Chondrocyte (in vitro differentiated cells): ENCODE results near the gene PXMP2. TPM values are rescaled to one million over a fixed set of nuclear protein-coding genes. Genes with fewer than 3 reads are reported as not detected.

ENCODE experiments used
- DNase-seq: peaks from one replicate; pipeline ENCODE4 v3.0.0; 2021; ENCODE audit warnings: mixed read lengths, low spot score
- H3K27ac Mint-ChIP-seq: one replicate; pipeline ENCODE4 v1.8.0; 2021; ENCODE audit warnings: mild to moderate bottlenecking, moderate library complexity, mixed read lengths; ENCODE audit not compliant: unreplicated experiment
- H3K27me3 Mint-ChIP-seq: 2 replicates; pipeline ENCODE4 v1.8.0; 2021; ENCODE audit warnings: low read depth, mixed read lengths
- H3K36me3 Mint-ChIP-seq: 2 replicates; pipeline ENCODE4 v1.8.0; 2021; ENCODE audit warnings: low read depth, mixed read lengths
- H3K4me1 Mint-ChIP-seq: 2 replicates; pipeline ENCODE4 v1.8.0; 2021; ENCODE audit warnings: low read depth, mild to moderate bottlenecking, mixed read lengths
- H3K4me3 Mint-ChIP-seq: one replicate; pipeline ENCODE4 v1.8.0; 2021; ENCODE audit warnings: mild to moderate bottlenecking, moderate library complexity, mixed read lengths; ENCODE audit not compliant: unreplicated experiment
- H3K9me3 Mint-ChIP-seq: 2 replicates; pipeline ENCODE4 v1.8.0; 2021; ENCODE audit warnings: low read depth, mixed read lengths
- CTCF ChIP-seq: fragments of 200-600 bp; sonication (generic); IDR thresholded peaks from 2 replicates; pipeline ENCODE4 v1.5.0; 2021; ENCODE audit warnings: antibody characterized with exemption, mild to moderate bottlenecking, moderate library complexity
- total RNA-seq: library from RNA; stranded (reverse); gene quantifications from 3 replicates; pipeline ENCODE4 v1.2.1, GENCODE V29; 2021

PXMP2 gene
- total RNA-seq, 1 donor from 2014 or later, result 19.0 TPM

GRCh38 chr12:132661972-132662371 is 25.4 kb upstream of the PXMP2 start:
- peaks cover 59% of the 10 kb centered on the region for H3K36me3 Mint-ChIP-seq
- DNase-seq, result peak; percentile 43
- H3K27me3 Mint-ChIP-seq, result no peaks in the 10 kb centered on the region
- no peak for TF ChIP-seq CTCF
- no peaks in the 10 kb centered on the region for H3K9me3 Mint-ChIP-seq
- H3K4me1 Mint-ChIP-seq, result no peaks in the 10 kb centered on the region
- no peak overlapping the region for H3K27ac Mint-ChIP-seq
- H3K4me3 Mint-ChIP-seq, result no peak overlapping the region

DNA sequence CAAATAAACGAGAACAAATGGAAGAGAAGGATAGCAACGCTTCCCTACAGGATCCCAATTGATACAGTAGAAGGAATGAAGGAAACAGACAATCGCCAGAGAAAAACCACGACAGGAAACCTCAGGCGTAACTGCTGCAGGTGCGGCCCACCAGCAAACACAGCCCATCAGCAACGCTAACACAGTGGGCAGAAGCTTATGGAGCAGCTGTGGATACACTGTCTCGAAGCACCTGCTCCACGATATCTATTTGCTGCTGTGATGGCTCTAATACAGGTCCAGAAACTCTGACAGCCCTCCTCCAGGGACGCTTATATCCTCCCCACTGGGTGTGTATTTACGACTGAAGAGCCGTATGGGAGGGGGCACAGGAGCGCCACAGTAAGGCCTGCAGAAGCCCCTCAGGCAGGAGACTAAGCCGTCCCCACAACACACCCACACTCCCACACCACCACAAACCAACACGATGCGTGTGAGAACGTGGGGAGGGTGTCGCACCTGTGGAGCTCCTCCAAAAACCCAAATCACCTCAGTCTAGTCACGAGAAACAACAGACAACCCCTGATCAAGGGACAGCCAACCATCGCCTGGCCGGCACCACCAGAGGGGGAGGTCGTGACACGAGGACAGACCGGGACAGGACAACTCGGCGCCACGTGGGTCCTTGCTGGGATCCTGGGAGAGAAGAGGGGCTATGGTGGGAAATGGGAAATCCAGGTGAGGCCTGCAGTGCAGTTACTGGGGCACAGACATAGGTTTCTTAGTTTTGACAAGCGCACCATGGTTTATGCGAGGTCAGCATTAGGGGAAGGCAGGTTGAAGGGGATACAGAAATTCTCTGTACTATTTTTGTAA is 24.3 kb upstream of the PXMP2 start:
- H3K27me3 Mint-ChIP-seq, result no peaks in the 10 kb centered on the region
- no peak overlapping the region for H3K4me3 Mint-ChIP-seq
- peaks cover 56% of the 10 kb centered on the region for H3K36me3 Mint-ChIP-seq
- no peak overlapping the region for H3K27ac Mint-ChIP-seq
- no peaks in the 10 kb centered on the region for H3K4me1 Mint-ChIP-seq
- no peak for TF ChIP-seq CTCF
- DNase-seq, result peak; percentile 89
- no peaks in the 10 kb centered on the region for H3K9me3 Mint-ChIP-seq

GRCh38 chr12:132664206-132665148 is 22.9 kb upstream of the PXMP2 start:
- Mint-ChIP-seq H3K4me1 (no peaks in the 10 kb centered on the region), H3K36me3 (peaks cover 57% of the 10 kb centered on the region), H3K27ac (no peak overlapping the region), H3K4me3 (no peak overlapping the region), H3K9me3 (no peaks in the 10 kb centered on the region), H3K27me3 (no peaks in the 10 kb centered on the region)
- DNase-seq, result peak; percentile 88
- no peak for TF ChIP-seq CTCF

DNA sequence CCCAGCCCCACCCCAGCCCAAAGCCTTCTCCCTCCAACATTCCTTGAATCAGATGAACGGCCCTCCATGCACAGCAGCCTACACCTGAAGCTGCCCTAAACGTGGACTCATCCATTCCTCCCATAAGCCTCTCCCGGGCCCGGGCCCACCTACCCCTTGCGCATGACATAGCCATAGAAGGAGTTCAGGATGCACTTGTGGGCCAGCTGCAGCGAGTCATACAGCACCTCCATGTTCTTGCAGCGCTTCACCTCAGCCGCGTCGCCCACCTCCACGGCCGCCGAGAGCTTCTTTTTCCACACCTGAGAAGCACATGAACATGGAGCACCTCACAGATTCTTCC is 22.3 kb upstream of the PXMP2 start:
- Mint-ChIP-seq H3K27ac (no peak overlapping the region), H3K36me3 (peaks cover 56% of the 10 kb centered on the region), H3K4me1 (no peaks in the 10 kb centered on the region), H3K9me3 (no peaks in the 10 kb centered on the region), H3K4me3 (no peak overlapping the region), H3K27me3 (no peaks in the 10 kb centered on the region)
- TF ChIP-seq CTCF, result no peak
- DNase-seq, result peak; percentile 82

- no peak for TF ChIP-seq CTCF
- no peak overlapping the region for H3K27ac Mint-ChIP-seq
- H3K36me3 Mint-ChIP-seq, result peaks cover 55% of the 10 kb centered on the region
- DNase-seq, result no peak
- H3K27me3 Mint-ChIP-seq, result no peaks in the 10 kb centered on the region
- no peaks in the 10 kb centered on the region for H3K4me1 Mint-ChIP-seq
- H3K4me3 Mint-ChIP-seq, result no peak overlapping the region
- no peaks in the 10 kb centered on the region for H3K9me3 Mint-ChIP-seq
Observed at GRCh38 chr12:132665794-132666193, 21.6 kb upstream of the PXMP2 start.
